Measurements from ENCODE around the gene GPR78.

GRCh38 chr4:8550691-8551090, 29.5 kb upstream of the GPR78 start:
- TF ChIP-seq GATA3 (IDR thresholded peaks at IDR 0.05; ENCODE audit: low read depth, low read length) (no peak), GATA2 (IDR thresholded peaks at IDR 0.05; ENCODE audit: low read depth, low read length) (no peak)
